ENCODE data around the gene RAP2A.

DNA sequence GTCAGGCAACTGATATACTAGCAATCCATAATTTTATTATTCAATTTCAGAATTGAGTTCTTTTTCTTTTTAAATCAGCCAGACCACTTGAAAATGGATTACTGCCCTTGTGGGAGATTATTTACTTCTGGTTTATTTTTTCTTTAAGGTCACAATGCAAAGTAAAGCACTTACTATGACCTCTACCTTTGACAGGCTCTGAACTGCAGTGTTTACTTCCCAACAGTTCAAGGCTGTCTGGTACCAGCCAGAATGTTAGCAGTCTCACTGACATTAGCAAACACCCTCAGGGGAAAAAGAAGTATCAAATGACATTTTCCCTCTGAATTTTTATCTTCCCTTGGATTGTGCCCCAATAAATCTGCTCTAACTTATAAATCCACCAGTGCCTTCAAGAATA is 57.5 kb downstream of the RAP2A start:
- no peak for TF ChIP-seq EZH2phosphoT487 (IDR thresholded peaks at IDR 0.05; ENCODE audit: borderline replicate concordance, low read length)
- TF ChIP-seq, protein P1, sequence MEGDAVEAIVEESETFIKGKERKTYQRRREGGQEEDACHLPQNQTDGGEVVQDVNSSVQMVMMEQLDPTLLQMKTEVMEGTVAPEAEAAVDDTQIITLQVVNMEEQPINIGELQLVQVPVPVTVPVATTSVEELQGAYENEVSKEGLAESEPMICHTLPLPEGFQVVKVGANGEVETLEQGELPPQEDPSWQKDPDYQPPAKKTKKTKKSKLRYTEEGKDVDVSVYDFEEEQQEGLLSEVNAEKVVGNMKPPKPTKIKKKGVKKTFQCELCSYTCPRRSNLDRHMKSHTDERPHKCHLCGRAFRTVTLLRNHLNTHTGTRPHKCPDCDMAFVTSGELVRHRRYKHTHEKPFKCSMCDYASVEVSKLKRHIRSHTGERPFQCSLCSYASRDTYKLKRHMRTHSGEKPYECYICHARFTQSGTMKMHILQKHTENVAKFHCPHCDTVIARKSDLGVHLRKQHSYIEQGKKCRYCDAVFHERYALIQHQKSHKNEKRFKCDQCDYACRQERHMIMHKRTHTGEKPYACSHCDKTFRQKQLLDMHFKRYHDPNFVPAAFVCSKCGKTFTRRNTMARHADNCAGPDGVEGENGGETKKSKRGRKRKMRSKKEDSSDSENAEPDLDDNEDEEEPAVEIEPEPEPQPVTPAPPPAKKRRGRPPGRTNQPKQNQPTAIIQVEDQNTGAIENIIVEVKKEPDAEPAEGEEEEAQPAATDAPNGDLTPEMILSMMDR (conservative IDR thresholded peaks at IDR 0.05; ENCODE audit: low read depth, low read length) = no peak
